Measurements from ENCODE around the gene FAM240B. TPM values are rescaled to one million over a fixed set of nuclear protein-coding genes. Genes with fewer than 3 reads are reported as not detected.

Gene FAM240B
- total and polyA plus RNA-seq, 2 of the 4 experiments (the other 2 are of a cell fraction): not detected

- Histone ChIP-seq H4K20me1 (ENCODE audit: insufficient read depth, low read length) (no peaks in the 10 kb centered on the region), H2BK5ac (ENCODE audit: low read depth, low read length, poor library complexity, severe bottlenecking) (no peak overlapping the region), H3K18ac (ENCODE audit: low read depth, low read length) (no peak overlapping the region), H3K9me3 (ENCODE audit: control insufficient read depth, insufficient read depth, low read length) (peaks cover 2% of the 10 kb centered on the region; the same call in 1 of the 2 replicates), H4K5ac (ENCODE audit: low read depth, low read length) (no peak overlapping the region), H3K4ac (ENCODE audit: low read depth, low read length) (no peak overlapping the region), H2AK5ac (ENCODE audit: low read depth, low read length) (no peak overlapping the region), H2BK20ac (ENCODE audit: low read depth, low read length) (no peak overlapping the region), H3K56ac (ENCODE audit: extremely low read depth, insufficient read depth, low read length) (no peak overlapping the region), H3K36me3 (ENCODE audit: control insufficient read depth, insufficient read depth, low read length) (no peaks in the 10 kb centered on the region), H3K27ac (ENCODE audit: insufficient read depth, low read length) (no peak overlapping the region), H2BK120ac (ENCODE audit: low read depth, low read length) (no peak overlapping the region), H3K9ac (ENCODE audit: low read depth, low read length) (no peak overlapping the region), H2AK9ac (replicated peaks; ENCODE audit: low read depth, low read length, poor library complexity) (no peak overlapping the region), H3K4me3 (ENCODE audit: insufficient read depth, low read depth, low read length) (no peak overlapping the region), H3K4me2 (ENCODE audit: low read depth, low read length) (no peak overlapping the region), H2AFZ (replicated peaks; ENCODE audit: low read length, poor library complexity) (no peak overlapping the region), H3K79me1 (ENCODE audit: low read depth in 1 of 2, low read length in 2 of 2) (no peaks in the 10 kb centered on the region), H4K91ac (ENCODE audit: insufficient read depth, low read depth, low read length) (no peak overlapping the region), H3K14ac (replicated peaks; ENCODE audit: low read depth, low read length) (no peak overlapping the region), H3K27me3 (ENCODE audit: control insufficient read depth, insufficient read depth, low read length) (no peaks in the 10 kb centered on the region), H3K4me1 (ENCODE audit: control insufficient read depth, insufficient read depth, low read length) (no peaks in the 10 kb centered on the region), H3K9me1 (ENCODE audit: insufficient read depth, low read length) (no peaks in the 10 kb centered on the region), H4K8ac (ENCODE audit: low read depth in 2 of 2, low read length in 2 of 2) (no peak overlapping the region), H2BK15ac (ENCODE audit: low read depth, low read length) (no peak overlapping the region), H3K23ac (ENCODE audit: low read depth, low read length) (no peak overlapping the region)
- DNase-seq: no peak
- TF ChIP-seq SMC3 (IDR thresholded peaks at IDR 0.05; ENCODE audit: low read depth, low read length): no peak
- no peak for TF ChIP-seq RFX5 (IDR thresholded peaks at IDR 0.05; ENCODE audit: low read depth, low read length)
- in situ Hi-C loops (cut with MboI; ENCODE audit: low sequenced_read_pairs): no loop called here
- CTCF ChIA-PET: no interaction called here
- BruUV-seq (replicated peaks): no TSS peak
- WGBS, 2 experiments (ENCODE audit: extremely low coverage in 2 of 2, insufficient read length in 1 of 2): 50% methylated on average over 2 of the region's 8 CpGs; no CpG with 5 or more reads in 1 of the 2 experiments
- dilution Hi-C loops (cut with HindIII; ENCODE audit: low sequenced_read_pairs, unreplicated experiment): no loop called here
- intact Hi-C loops (cut with micrococcal nuclease): no loop called here
- POLR2A ChIA-PET (ENCODE audit: unreplicated experiment): no interaction called here
- ATAC-seq (ENCODE audit: low read depth): no peak
Observed at GRCh38 chr9:38761999-38762398, 42.1 kb upstream of the FAM240B start.
